A549 (cell line): ENCODE results near the gene NADK2. TPM values are rescaled to one million over a fixed set of nuclear protein-coding genes. Genes with fewer than 3 reads are reported as not detected.

ENCODE experiments used
- ATAC-seq, 2 experiments: fragments of 200-7000 bp in 1 of 2; fragments of >200 bp in 1 of 2; cut with Nextera tagmentation in 1 of 2; cut with Tn5 transposase in 1 of 2; 3 replicates each; pipeline versions ENCODE4 v1.8.0 to v1.9.1; 2018 to 2020; ENCODE audit warnings: mild to moderate bottlenecking in 1 of 2, moderate library complexity in 1 of 2
- CTCF ChIA-PET: fragments of 300-600 bp; sonication (Branson Sonifier 250); formaldehyde crosslinking; extraction: SDS; loops from one replicate; lab custom pipeline; 2021; ENCODE audit warnings: antibody characterized with exemption, inconsistent platforms; lab: Yijun Ruan, JAX
- POLR2A ChIA-PET: fragments of 350-600 bp; formaldehyde crosslinking; extraction: SDS; loops from one replicate; lab custom pipeline; 2021; ENCODE audit warnings: antibody characterized with exemption, inconsistent platforms; lab: Yijun Ruan, JAX
- DNase-seq, 2 experiments: peaks; one replicate each; pipeline versions ENCODE4 v3.0.0 to v3.0.0-alpha.2; 2011 to 2016; ENCODE audit warnings: low read depth in 1 of 2, low spot score in 1 of 2
- FAIRE-seq: peaks from 2 replicates; lab custom pipeline; 2011; peaks lifted over from hg19 to GRCh38; lab: Jason Lieb, UNC
- H3K27ac ChIP-seq, 2 experiments: fragments of >200 bp; sonication (Bioruptor Twin); formaldehyde crosslinking; 3 replicates each; pipeline ENCODE4 v1.5.1; 2016 to 2017
- H3K4me1 ChIP-seq: fragments of >200 bp; sonication (Bioruptor Twin); formaldehyde crosslinking; 3 replicates; pipeline ENCODE4 v1.6.1; 2016
- H3K4me2 ChIP-seq: fragments of >200 bp; sonication (Bioruptor Twin); formaldehyde crosslinking; 3 replicates; pipeline ENCODE4 v1.6.1; 2016
- H3K4me3 ChIP-seq: fragments of >200 bp; sonication (Bioruptor Twin); formaldehyde crosslinking; 3 replicates; pipeline ENCODE4 v1.5.1; 2016
- H3K9me3 ChIP-seq: fragments of >200 bp; sonication (Bioruptor Twin); formaldehyde crosslinking; 3 replicates; pipeline ENCODE4 v1.6.1; 2016
- ATOH8 ChIP-seq: fragments of 250-450 bp; sonication (Bioruptor Pico); IDR thresholded peaks from 2 replicates; pipeline ENCODE4 v1.5.0; 2020; ENCODE audit warnings: low read depth, mild to moderate bottlenecking, moderate library complexity
- BCL3 ChIP-seq: fragments of >200 bp; sonication (Bioruptor Twin); formaldehyde crosslinking; IDR thresholded peaks from 3 replicates; pipeline ENCODE4 v1.6.1; 2016
- BHLHE40 ChIP-seq: IDR thresholded peaks from 2 replicates; pipeline ENCODE4 v1.6.1; 2012; ENCODE audit warnings: low read depth, low read length, inconsistent platforms
- CBX8 ChIP-seq: fragments of 200-600 bp; sonication (generic); IDR thresholded peaks from 2 replicates; pipeline ENCODE4 v1.6.1; 2016
- CEBPB ChIP-seq, 2 experiments: fragments of >200 bp in 1 of 2; sonication (Bioruptor Twin) in 1 of 2; formaldehyde crosslinking in 1 of 2; IDR thresholded peaks; 2 replicates each; pipeline ENCODE4 v1.6.1; 2012 to 2016
- CHD2 ChIP-seq: fragments of 150-350 bp; IDR thresholded peaks from 2 replicates; pipeline ENCODE4 v1.6.1; 2014; ENCODE audit warnings: low read length; ENCODE audit not compliant: partially characterized antibody
- EHF ChIP-seq: fragments of 250-450 bp; sonication (Bioruptor Pico); IDR thresholded peaks from 2 replicates; pipeline ENCODE4 v1.5.0; 2020; ENCODE audit warnings: mild to moderate bottlenecking
- EHMT2 ChIP-seq: fragments of 200-600 bp; sonication (generic); IDR thresholded peaks from 2 replicates; pipeline ENCODE4 v1.6.1; 2016; ENCODE audit warnings: antibody characterized with exemption, low read depth, mild to moderate bottlenecking, moderate library complexity
- EP300 ChIP-seq, 2 experiments: fragments of >200 bp; sonication (Bioruptor Twin); formaldehyde crosslinking; IDR thresholded peaks; 2 replicates in 1 of 2; 3 replicates in 1 of 2; pipeline ENCODE4 v1.6.1; 2016 to 2017
- FOSL2 ChIP-seq, 2 experiments: fragments of 450-650 bp in 1 of 2; fragments of >200 bp in 1 of 2; sonication (Bioruptor Twin) in 1 of 2; formaldehyde crosslinking; IDR thresholded peaks; 2 replicates each; pipeline versions ENCODE4 v1.5.0 to v1.6.1; 2016 to 2020; ENCODE audit warnings: mild to moderate bottlenecking in 1 of 2, moderate library complexity in 1 of 2
- HES2 ChIP-seq: fragments of >200 bp; sonication (Bioruptor Twin); formaldehyde crosslinking; IDR thresholded peaks from 2 replicates; pipeline ENCODE4 v1.6.1; 2016
- HEYL ChIP-seq: fragments of 250-450 bp; sonication (Bioruptor Pico); IDR thresholded peaks from 2 replicates; pipeline ENCODE4 v1.8.0; 2021; ENCODE audit warnings: mild to moderate bottlenecking, moderate library complexity
- HOXB13 ChIP-seq: fragments of 250-450 bp; sonication (Bioruptor Pico); IDR thresholded peaks from 2 replicates; pipeline ENCODE4 v1.5.0; 2020; ENCODE audit warnings: low read depth, mild to moderate bottlenecking, moderate library complexity
- HOXB5 ChIP-seq: fragments of 250-450 bp; sonication (Bioruptor Pico); IDR thresholded peaks from 2 replicates; pipeline ENCODE4 v1.5.0; 2020; ENCODE audit warnings: mild to moderate bottlenecking, moderate library complexity
- KDM5A ChIP-seq: fragments of 200-600 bp; sonication (generic); IDR thresholded peaks from 2 replicates; pipeline ENCODE4 v1.6.1; 2016; ENCODE audit warnings: antibody characterized with exemption, mild to moderate bottlenecking
- MAZ ChIP-seq: fragments of 150-350 bp; IDR thresholded peaks from 2 replicates; pipeline ENCODE4 v1.6.1; 2014; ENCODE audit warnings: antibody characterized with exemption, low read depth, low read length, borderline replicate concordance
- MYC ChIP-seq: IDR thresholded peaks from 2 replicates; pipeline ENCODE4 v1.6.1; 2012; ENCODE audit warnings: mild to moderate bottlenecking, inconsistent platforms, low read length, improper control_type of control experiment, borderline replicate concordance
- NFE2L2 ChIP-seq: fragments of 150-350 bp; conservative IDR thresholded peaks from 2 replicates; pipeline ENCODE4 v1.6.1; 2014; ENCODE audit warnings: low read length
- NR3C1 ChIP-seq: fragments of >200 bp; sonication (Bioruptor Twin); formaldehyde crosslinking; IDR thresholded peaks from 3 replicates; pipeline ENCODE4 v1.6.1; 2017
- POLR2A ChIP-seq: IDR thresholded peaks from 2 replicates; pipeline ENCODE4 v1.6.1; 2012; ENCODE audit warnings: mild to moderate bottlenecking, low read length
- RAD21 ChIP-seq, 2 experiments: fragments of >200 bp in 1 of 2; sonication (Bioruptor Twin) in 1 of 2; formaldehyde crosslinking in 1 of 2; IDR thresholded peaks in 1 of 2; conservative IDR thresholded peaks in 1 of 2; 2 replicates in 1 of 2; 3 replicates in 1 of 2; pipeline ENCODE4 v1.6.1; 2012 to 2018; ENCODE audit warnings: inconsistent platforms in 1 of 2
- RCOR1 ChIP-seq: fragments of 150-350 bp; IDR thresholded peaks from 2 replicates; pipeline ENCODE4 v1.6.1; 2014; ENCODE audit warnings: antibody characterized with exemption, low read length, low read depth
- SMC3 ChIP-seq: fragments of >200 bp; sonication (Bioruptor Twin); formaldehyde crosslinking; IDR thresholded peaks from 3 replicates; pipeline ENCODE4 v1.6.1; 2018; ENCODE audit warnings: inconsistent platforms
- TFCP2L1 ChIP-seq: fragments of 250-450 bp; sonication (Bioruptor Pico); IDR thresholded peaks from 2 replicates; pipeline ENCODE4 v1.5.0; 2021; ENCODE audit warnings: mild to moderate bottlenecking
- ZC3H11A ChIP-seq: fragments of 450-650 bp; IDR thresholded peaks from 2 replicates; pipeline ENCODE4 v1.6.1; 2014; ENCODE audit warnings: antibody characterized with exemption, mild to moderate bottlenecking
- ZNF302 ChIP-seq: fragments of 250-450 bp; sonication (Bioruptor Pico); IDR thresholded peaks from 2 replicates; pipeline ENCODE4 v1.9.0; 2021; ENCODE audit warnings: inconsistent platforms, mild to moderate bottlenecking, moderate library complexity
- ZSCAN20 ChIP-seq: fragments of 250-450 bp; sonication (Bioruptor Pico); IDR thresholded peaks from 2 replicates; pipeline ENCODE4 v1.8.0; 2022; ENCODE audit warnings: mild to moderate bottlenecking, moderate library complexity
- WGBS: methylation state at CpG from one replicate; pipeline ENCODE4 v1.1.6; 2017; ENCODE audit errors: missing lambda C conversion rate; 5-methylcytosine and 5-hydroxymethylcytosine counted together
- polyA plus RNA-seq, 4 experiments: library from polyadenylated mRNA; depleted of rRNA in 3 of 4; stranded (reverse); fragments of >200 nt; fragmentation: RNase III in 1 of 4; extraction: RNeasy Plus Mini Kit Qiagen cat#74134 plus additional on column Dnase treatment in 1 of 4; gene quantifications; 2 replicates in 3 of 4; 3 replicates in 1 of 4; pipeline ENCODE4 v1.2.3, GENCODE V29; 2011 to 2017
- TF ChIP-seq, protein P1 (sequence below): IDR thresholded peaks from 2 replicates; pipeline ENCODE4 v1.6.1; 2012; ENCODE audit warnings: low read depth, borderline replicate concordance
- TF ChIP-seq, protein P2 (sequence below): fragments of >200 bp; sonication (Bioruptor Twin); formaldehyde crosslinking; IDR thresholded peaks from 3 replicates; pipeline ENCODE4 v1.5.1; 2016

The NADK2 gene
- polyA plus RNA-seq, 2 of the 4 experiments (the other 2 are of a cell fraction): 12.6 to 21.9 TPM

GRCh38 chr5:36250427-36250826 lies 8.7 kb upstream of the NADK2 start:
- H3K4me1 ChIP-seq: no peaks in the 10 kb centered on the region

GRCh38 chr5:36246036-36246800 lies 4.5 kb upstream of the NADK2 start:
- Histone ChIP-seq H3K4me2 (no peak overlapping the region), H3K4me3 (no peak overlapping the region), H3K4me1 (0 out of 3 replicates have a peak, but pooled peaks cover 5% of the 10 kb centered on the region), H3K9me3 (no peaks in the 10 kb centered on the region), H3K27ac (no peak overlapping the region)
- DNase-seq (no peak), ATAC-seq (no peak), FAIRE-seq (no peak)
- 74% methylated on average over 10 of the region's 10 CpGs for WGBS
- POLR2A ChIA-PET: no interaction called here
- CTCF ChIA-PET: interaction anchor here (0.6 kb wide), 1 partner anchor 147 kb away, joined by 4 read pairs; no protein-coding TSS in a partner anchor
- no peak for TF ChIP-seq EHF (CRISPR knock-in tag)
- TF ChIP-seq, protein P1, sequence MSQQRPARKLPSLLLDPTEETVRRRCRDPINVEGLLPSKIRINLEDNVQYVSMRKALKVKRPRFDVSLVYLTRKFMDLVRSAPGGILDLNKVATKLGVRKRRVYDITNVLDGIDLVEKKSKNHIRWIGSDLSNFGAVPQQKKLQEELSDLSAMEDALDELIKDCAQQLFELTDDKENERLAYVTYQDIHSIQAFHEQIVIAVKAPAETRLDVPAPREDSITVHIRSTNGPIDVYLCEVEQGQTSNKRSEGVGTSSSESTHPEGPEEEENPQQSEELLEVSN: no peak
- TF ChIP-seq FOSL2 (IDR thresholded peaks at IDR 0.05): no peak
- TF ChIP-seq FOSL2 (CRISPR knock-in tag; IDR thresholded peaks at IDR 0.05): no peak
- TF ChIP-seq MAZ: no peak
- no peak for TF ChIP-seq HEYL (CRISPR knock-in tag)

More at GRCh38 chr5:36250427-36250826, 8.7 kb upstream of the NADK2 start:
- H3K9me3 ChIP-seq: no peaks in the 10 kb centered on the region
- FAIRE-seq: no peak
- CTCF ChIA-PET: interaction anchor here (0.8 to 2.6 kb wide), 3 partner anchors 9 to 72 kb away, joined by 3 to 11 read pairs (median 4); partner anchors contain the start of gene NADK2
- no peak overlapping the region for H3K4me2 ChIP-seq
- no peak overlapping the region for H3K4me3 ChIP-seq
- WGBS: 28% methylated on average over 4 of the region's 4 CpGs
- POLR2A ChIA-PET: no interaction called here
- no peak overlapping the region for H3K27ac ChIP-seq
- no peak for ATAC-seq
- TF ChIP-seq EHF (CRISPR knock-in tag): no peak
- TF ChIP-seq EHMT2: no peak
- no peak for TF ChIP-seq HOXB13
- TF ChIP-seq CBX8: no peak
- no peak for TF ChIP-seq CEBPB (IDR thresholded peaks at IDR 0.05)
- no peak for TF ChIP-seq ZC3H11A
- no peak for TF ChIP-seq TFCP2L1 (CRISPR knock-in tag)
- TF ChIP-seq ATOH8 (CRISPR knock-in tag): no peak
- no peak for TF ChIP-seq NFE2L2
- no peak for TF ChIP-seq BCL3
- DNase-seq: no peak

- FAIRE-seq (no peak), ATAC-seq (no peak), DNase-seq (no peak)
- Histone ChIP-seq H3K27ac (no peak overlapping the region), H3K4me3 (no peak overlapping the region), H3K9me3 (no peaks in the 10 kb centered on the region), H3K4me1 (peaks cover 16% of the 10 kb centered on the region; the same call in 2 of the 3 replicates), H3K4me2 (no peak overlapping the region)
- 86% methylated on average over 3 of the region's 3 CpGs for WGBS
- ChIA-PET POLR2A (no interaction called here), CTCF (interaction anchor here (0.7 to 4.4 kb wide), 6 partner anchors 21 to 165 kb away, joined by 3 to 17 read pairs (median 4); no protein-coding TSS in a partner anchor)
- TF ChIP-seq SMC3: no peak
- TF ChIP-seq ZC3H11A: no peak
- TF ChIP-seq CHD2: no peak
- no peak for TF ChIP-seq ZNF302 (CRISPR knock-in tag)
- no peak for TF ChIP-seq BHLHE40
- no peak for TF ChIP-seq RAD21 (conservative IDR thresholded peaks at IDR 0.05 in 1 of 2, IDR thresholded peaks at IDR 0.05 in 1 of 2)
- no peak for TF ChIP-seq ZSCAN20
- TF ChIP-seq HOXB5 (CRISPR knock-in tag): no peak
- no peak for TF ChIP-seq NR3C1
- TF ChIP-seq, protein P2, sequence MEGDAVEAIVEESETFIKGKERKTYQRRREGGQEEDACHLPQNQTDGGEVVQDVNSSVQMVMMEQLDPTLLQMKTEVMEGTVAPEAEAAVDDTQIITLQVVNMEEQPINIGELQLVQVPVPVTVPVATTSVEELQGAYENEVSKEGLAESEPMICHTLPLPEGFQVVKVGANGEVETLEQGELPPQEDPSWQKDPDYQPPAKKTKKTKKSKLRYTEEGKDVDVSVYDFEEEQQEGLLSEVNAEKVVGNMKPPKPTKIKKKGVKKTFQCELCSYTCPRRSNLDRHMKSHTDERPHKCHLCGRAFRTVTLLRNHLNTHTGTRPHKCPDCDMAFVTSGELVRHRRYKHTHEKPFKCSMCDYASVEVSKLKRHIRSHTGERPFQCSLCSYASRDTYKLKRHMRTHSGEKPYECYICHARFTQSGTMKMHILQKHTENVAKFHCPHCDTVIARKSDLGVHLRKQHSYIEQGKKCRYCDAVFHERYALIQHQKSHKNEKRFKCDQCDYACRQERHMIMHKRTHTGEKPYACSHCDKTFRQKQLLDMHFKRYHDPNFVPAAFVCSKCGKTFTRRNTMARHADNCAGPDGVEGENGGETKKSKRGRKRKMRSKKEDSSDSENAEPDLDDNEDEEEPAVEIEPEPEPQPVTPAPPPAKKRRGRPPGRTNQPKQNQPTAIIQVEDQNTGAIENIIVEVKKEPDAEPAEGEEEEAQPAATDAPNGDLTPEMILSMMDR: no peak
- TF ChIP-seq RCOR1: no peak
- no peak for TF ChIP-seq POLR2A
- TF ChIP-seq HES2: no peak
- TF ChIP-seq MYC: no peak
- TF ChIP-seq KDM5A: no peak
- TF ChIP-seq EP300 (IDR thresholded peaks at IDR 0.05): no peak
- TF ChIP-seq ATOH8 (CRISPR knock-in tag): no peak
Measured at GRCh38 chr5:36244076-36244475, 2.4 kb upstream of the NADK2 start.
